ENCODE measurements around the gene GFI1B. TPM values are rescaled to one million over a fixed set of nuclear protein-coding genes. Genes with fewer than 3 reads are reported as not detected.
"Not testable (repeated sequence)": the region's sequence is repeated elsewhere in the genome, so short reads cannot be mapped to it uniquely, and the experiment has no call there.

GFI1B gene
- total and polyA plus RNA-seq, 12 donors = 0.03 to 0.78 (median 0.30) TPM; not detected in 8

DNA sequence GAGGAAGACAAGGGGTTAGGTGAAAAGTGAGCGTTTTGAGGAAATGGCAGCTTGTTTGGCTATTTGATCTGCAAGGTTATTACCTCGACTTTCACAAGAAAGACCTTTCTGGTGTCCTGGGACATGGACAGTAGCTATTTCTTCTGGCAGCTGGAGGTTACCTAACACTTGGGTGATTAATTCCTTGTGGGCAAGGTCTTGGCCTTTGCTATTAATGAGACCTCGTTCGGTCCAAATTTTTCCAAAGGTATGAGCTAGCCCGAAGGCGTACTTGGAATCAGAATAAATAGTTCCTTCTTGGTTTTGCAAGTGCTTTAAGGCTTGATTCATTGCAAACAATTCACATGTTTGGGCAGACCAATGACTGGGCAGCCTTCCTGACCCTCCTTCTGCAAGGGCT is 57.2 kb downstream of the GFI1B start:
- no peaks in the 10 kb centered on the region for H3K36me3 ChIP-seq (replicated peaks in 1 of 2)
- peaks cover 14 to 41% of the 10 kb centered on the region in 2 donors for H3K4me1 ChIP-seq (replicated peaks in 1 of 2)
- intact Hi-C loops (cut with DNase I) = no loop called here
- H3K27me3 ChIP-seq = no peaks in the 10 kb centered on the region
- no peak for TF ChIP-seq POLR2A (IDR thresholded peaks at IDR 0.05)
- TF ChIP-seq, protein P1, sequence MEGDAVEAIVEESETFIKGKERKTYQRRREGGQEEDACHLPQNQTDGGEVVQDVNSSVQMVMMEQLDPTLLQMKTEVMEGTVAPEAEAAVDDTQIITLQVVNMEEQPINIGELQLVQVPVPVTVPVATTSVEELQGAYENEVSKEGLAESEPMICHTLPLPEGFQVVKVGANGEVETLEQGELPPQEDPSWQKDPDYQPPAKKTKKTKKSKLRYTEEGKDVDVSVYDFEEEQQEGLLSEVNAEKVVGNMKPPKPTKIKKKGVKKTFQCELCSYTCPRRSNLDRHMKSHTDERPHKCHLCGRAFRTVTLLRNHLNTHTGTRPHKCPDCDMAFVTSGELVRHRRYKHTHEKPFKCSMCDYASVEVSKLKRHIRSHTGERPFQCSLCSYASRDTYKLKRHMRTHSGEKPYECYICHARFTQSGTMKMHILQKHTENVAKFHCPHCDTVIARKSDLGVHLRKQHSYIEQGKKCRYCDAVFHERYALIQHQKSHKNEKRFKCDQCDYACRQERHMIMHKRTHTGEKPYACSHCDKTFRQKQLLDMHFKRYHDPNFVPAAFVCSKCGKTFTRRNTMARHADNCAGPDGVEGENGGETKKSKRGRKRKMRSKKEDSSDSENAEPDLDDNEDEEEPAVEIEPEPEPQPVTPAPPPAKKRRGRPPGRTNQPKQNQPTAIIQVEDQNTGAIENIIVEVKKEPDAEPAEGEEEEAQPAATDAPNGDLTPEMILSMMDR (IDR thresholded peaks at IDR 0.05) = no peak
- WGBS, 4 donors = 38 to 53% (median 46%) methylated on average over 6 of the region's 6 CpGs
- H3K27ac ChIP-seq = peak overlapping the region in 3 of 5 donors; percentile 10 to 57 (median 45)
- peak in 2 of 7 donors; percentile 38 to 48 for DNase-seq
- no peaks in the 10 kb centered on the region for H3K9me3 ChIP-seq (replicated peaks in 1 of 3)
- no peak overlapping the region for H3K4me3 ChIP-seq

DNA sequence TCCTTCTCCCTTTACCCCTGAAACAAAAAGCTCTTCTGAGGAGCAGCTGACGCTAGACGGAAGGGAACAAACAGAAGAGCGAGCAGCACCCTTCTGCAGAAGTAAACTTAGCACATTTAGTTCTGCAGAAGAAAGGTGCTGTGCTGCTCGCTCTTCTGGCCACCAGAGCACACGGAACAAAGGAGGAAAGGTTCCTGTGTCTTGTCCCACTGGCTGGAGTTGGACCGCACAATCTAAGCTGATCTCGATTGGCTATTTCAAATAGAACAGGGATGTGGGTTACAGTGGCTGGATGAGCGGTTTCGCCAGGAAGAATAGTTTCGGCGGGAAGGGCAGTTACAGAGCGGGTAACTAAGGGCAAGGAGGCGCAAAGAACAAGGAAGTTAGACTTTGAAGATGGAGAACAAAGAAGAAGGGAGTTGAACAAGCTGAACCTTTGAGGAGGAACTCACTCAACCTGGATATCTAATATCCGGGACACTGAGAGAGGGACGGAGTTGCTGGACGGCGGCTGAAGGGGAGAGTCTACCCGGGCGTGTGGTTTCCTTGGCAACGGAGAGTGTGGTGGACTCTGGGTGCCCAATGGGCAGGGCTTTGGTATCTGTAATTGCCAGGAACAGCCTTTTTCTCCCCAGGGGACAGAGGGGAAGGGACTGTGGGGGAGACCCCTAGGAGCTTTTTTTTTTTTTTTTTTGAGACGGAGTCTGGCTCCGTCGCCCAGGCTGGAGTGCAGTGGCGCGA is 59.5 kb downstream of the GFI1B start:
- Histone ChIP-seq H3K36me3 (replicated peaks in 1 of 2) (peaks cover 0 to 12% of the 10 kb centered on the region in 2 donors), H3K27me3 (no peaks in the 10 kb centered on the region), H3K4me1 (replicated peaks in 1 of 2) (peaks cover 13 to 29% of the 10 kb centered on the region in 2 donors), H3K4me3 (no peak overlapping the region), H3K27ac (no peak overlapping the region), H3K9me3 (replicated peaks in 1 of 3) (no peaks in the 10 kb centered on the region)
- intact Hi-C loops (cut with DNase I) = no loop called here
- TF ChIP-seq POLR2A (IDR thresholded peaks at IDR 0.05) = no peak
- TF ChIP-seq, protein P1 (IDR thresholded peaks at IDR 0.05) = no peak
- WGBS, 4 donors = 92 to 97% (median 93%) methylated on average over 20 to 25 of the region's 25 CpGs
- DNase-seq = no peak

DNA sequence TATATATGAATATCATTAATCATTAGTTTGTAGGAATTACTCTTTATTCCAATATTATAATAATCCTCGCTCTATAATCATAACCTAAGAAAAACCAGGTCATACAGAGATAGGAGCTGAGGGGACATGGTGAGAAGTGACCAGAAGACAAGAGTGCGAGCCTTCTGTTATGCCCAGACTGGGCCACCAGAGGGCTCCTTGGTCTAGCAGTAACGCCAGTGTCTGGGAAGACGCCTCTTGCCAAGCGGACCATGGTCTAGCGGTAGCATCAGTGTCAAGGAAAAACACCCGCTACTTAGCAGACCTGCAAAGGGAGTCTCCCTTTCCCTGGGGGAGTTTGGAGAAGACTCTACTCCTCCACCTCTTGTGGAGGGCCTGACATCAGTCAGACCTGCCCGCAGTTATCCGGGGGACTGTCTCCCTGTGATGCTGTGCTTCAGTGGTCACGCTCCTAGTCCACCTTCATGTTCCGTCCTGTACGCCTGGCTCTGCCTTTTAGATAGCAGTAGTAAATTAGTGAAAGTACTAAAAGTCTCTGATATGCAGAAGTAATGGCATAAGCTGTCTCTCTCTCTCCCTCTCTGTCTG is 62.5 kb downstream of the GFI1B start:
- H3K27ac ChIP-seq; H3K4me3 ChIP-seq; H3K27me3 ChIP-seq; H3K9me3 ChIP-seq (replicated peaks in 1 of 3): not testable (repeated sequence)
- peaks cover 0 to 42% of the 10 kb centered on the region in 2 donors for H3K36me3 ChIP-seq (replicated peaks in 1 of 2)
- TF ChIP-seq, protein P1 (IDR thresholded peaks at IDR 0.05) = peak; percentile 42 to 68 (median 58)
- DNase-seq = peak; percentile 64 to 93 (median 82)
- intact Hi-C loops (cut with DNase I) = loop anchor here (5.0 to 10.0 kb wide), 3 partner anchors 54 to 104 kb away; no protein-coding TSS in a partner anchor
- peaks cover 9 to 11% of the 10 kb centered on the region in 2 donors for H3K4me1 ChIP-seq (replicated peaks in 1 of 2)
- WGBS, 4 donors = 69 to 77% (median 74%) methylated on average over 12 of the region's 12 CpGs

Small RNA genes lying within 50 kb of the gene (microRNA-seq; reads per million reads assigned to microRNA genes)
- 0 to 4.9 (median 0.57) reads per million in 3 donors for gene MIR548AW

Small RNA genes lying within 50 kb of the gene (small RNA-seq; reads per million reads assigned to genes)
- gene AL593851.1 (0 reads per million in 2 donors), gene MIR548AW (0.36 to 0.83 reads per million in 2 donors), gene RNU7-21P (0 reads per million in 2 donors)

Other genes starting within 250 kb of the GFI1B start
- 1 to 10 TPM in 7 of 9 donors, under 1 TPM in 2; 0.69 to 6.0 (median 1.7) TPM for gene AK8, start 100.4 kb upstream of the GFI1B start, total RNA-seq
- 1 to 10 TPM; 1.3 to 2.0 (median 1.4) TPM for gene AK8, start 100.4 kb upstream of the GFI1B start, polyA plus RNA-seq
- gene SPACA9, start 99.8 kb upstream of the GFI1B start, total RNA-seq = 10 to 100 TPM in 4 of 9 donors, 1 to 10 TPM in 5; 3.9 to 13.5 (median 7.4) TPM
- 10 to 100 TPM in 2 of 3 donors, 1 to 10 TPM in 1; 9.1 to 16.6 (median 14.2) TPM for gene SPACA9, start 99.8 kb upstream of the GFI1B start, polyA plus RNA-seq
- gene TSC1, start 34.1 kb upstream of the GFI1B start, total RNA-seq = 10 to 100 TPM; 38.5 to 87.7 (median 54.0) TPM
- gene TSC1, start 34.1 kb upstream of the GFI1B start, polyA plus RNA-seq = 10 to 100 TPM; 29.4 to 37.6 (median 30.6) TPM
- 100 to 1,000 TPM in 1 of 9 donors, 10 to 100 TPM in 8; 43.9 to 111 (median 57.5) TPM for gene GTF3C5, start 52.3 kb downstream of the GFI1B start, total RNA-seq
- gene GTF3C5, start 52.3 kb downstream of the GFI1B start, polyA plus RNA-seq = 100 to 1,000 TPM in 1 of 3 donors, 10 to 100 TPM in 2; 51.2 to 139 (median 99.5) TPM
- 1 to 10 TPM in 6 of 9 donors, under 1 TPM in 2, not detected in 1; 0.28 to 6.1 (median 1.9) TPM for gene CEL, start 83.3 kb downstream of the GFI1B start, total RNA-seq
- gene CEL, start 83.3 kb downstream of the GFI1B start, polyA plus RNA-seq = 1 to 10 TPM in 2 of 3 donors, under 1 TPM in 1; 0.27 to 2.7 (median 2.4) TPM
- 100 to 1,000 TPM in 1 of 9 donors, 10 to 100 TPM in 8; 35.0 to 104 (median 56.2) TPM for gene RALGDS, start 142.5 kb downstream of the GFI1B start, total RNA-seq
- gene RALGDS, start 142.5 kb downstream of the GFI1B start, polyA plus RNA-seq = 100 to 1,000 TPM in 1 of 3 donors, 10 to 100 TPM in 2; 21.3 to 170 (median 97.8) TPM
- 10 to 100 TPM in 8 of 9 donors, 1 to 10 TPM in 1; 3.5 to 67.5 (median 39.4) TPM for gene GBGT1, start 185.2 kb downstream of the GFI1B start, total RNA-seq
- gene GBGT1, start 185.2 kb downstream of the GFI1B start, polyA plus RNA-seq = 10 to 100 TPM in 2 of 3 donors, 1 to 10 TPM in 1; 6.7 to 29.0 (median 18.9) TPM
- gene OBP2B, start 230.6 kb downstream of the GFI1B start, total RNA-seq = under 1 TPM in 2 of 9 donors, not detected in 7; 0.11 to 0.32 TPM
- gene OBP2B, start 230.6 kb downstream of the GFI1B start, polyA plus RNA-seq = not detected

All from adrenal gland (tissue), 12 donors.